ENCODE data around the gene SAMD14.

GRCh38 chr17:50096758-50097157, 33.2 kb downstream of the SAMD14 start:
- TF ChIP-seq CTCF (IDR thresholded peaks at IDR 0.05) (no peak), ZFX (IDR thresholded peaks at IDR 0.05; ENCODE audit: borderline replicate concordance) (no peak)

Data from 22Rv1 (cell line).